GM19452 (cell line): ENCODE measurements around the gene NKD1.

Experiments used
- ATAC-seq: cut with Tn5 transposase; IDR thresholded peaks from one replicate; pipeline ENCODE4 v1.9.1; 2021; ENCODE audit not compliant: unreplicated experiment

The NKD1 gene

DNA sequence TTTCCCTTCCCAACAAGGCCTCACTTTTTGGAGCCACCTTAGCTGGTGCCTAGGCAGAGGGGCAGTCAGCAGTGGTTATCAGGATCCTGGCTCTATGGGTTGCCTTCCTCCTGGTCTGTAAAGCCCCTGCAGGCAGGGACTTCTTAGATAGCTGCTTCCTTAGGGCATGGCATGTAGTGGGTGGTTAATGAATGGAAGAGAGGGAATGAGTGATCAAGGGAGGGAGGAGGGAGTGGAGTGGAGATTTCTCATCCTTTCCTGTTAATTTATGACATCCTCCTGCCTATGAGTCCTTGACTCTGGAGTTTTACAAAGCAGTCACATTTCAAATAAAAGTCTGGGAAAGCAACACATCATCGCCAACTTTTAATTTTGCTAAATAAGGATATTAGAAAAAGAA lies 92.2 kb downstream of the NKD1 start:
- no peak for ATAC-seq

GRCh38 chr16:50640919-50641817 lies 93.0 kb downstream of the NKD1 start:
- no peak for ATAC-seq

DNA sequence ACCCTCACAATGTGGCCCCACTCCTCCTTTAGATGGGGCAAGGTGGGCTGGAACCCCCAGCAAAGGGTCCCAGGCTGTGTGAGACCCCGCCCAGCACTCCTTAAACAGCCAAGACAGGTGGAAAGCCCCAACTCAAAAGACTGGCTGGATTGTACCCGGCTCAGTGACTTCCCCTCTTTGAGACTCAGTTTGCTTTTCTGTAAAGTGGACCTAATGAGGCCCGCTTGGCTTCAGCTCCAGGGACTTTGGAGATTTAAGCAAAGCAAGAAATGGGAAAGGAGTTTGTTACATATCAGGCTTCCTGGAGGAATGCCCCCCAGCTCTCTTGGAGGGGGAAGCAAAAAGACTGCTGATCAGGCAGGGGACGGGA lies 93.6 kb downstream of the NKD1 start:
- ATAC-seq, result no peak

GRCh38 chr16:50642349-50642748 lies 94.2 kb downstream of the NKD1 start:
- ATAC-seq, result no peak

GRCh38 chr16:50643192-50643591 lies 95.0 kb downstream of the NKD1 start:
- ATAC-seq, result no peak

DNA sequence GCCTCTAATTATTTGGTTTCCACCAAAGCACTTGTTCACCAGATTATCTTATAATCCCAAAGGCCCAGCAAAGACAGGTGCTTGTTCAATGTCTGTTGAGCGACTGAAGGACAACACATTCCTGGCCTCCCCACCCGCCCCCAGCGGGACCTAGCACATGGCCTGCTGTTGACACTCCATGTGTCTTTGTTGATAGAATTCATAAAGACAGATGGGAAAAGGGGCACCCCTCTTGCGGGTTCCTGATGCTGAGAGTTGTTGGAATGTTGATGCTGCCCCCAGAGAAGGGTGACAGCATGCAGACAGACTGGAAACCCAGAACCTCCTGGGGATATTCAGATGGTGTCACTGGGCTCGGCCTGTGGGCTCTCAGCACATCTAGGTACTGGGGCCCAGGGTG lies 96.0 kb downstream of the NKD1 start:
- ATAC-seq, result no peak

DNA sequence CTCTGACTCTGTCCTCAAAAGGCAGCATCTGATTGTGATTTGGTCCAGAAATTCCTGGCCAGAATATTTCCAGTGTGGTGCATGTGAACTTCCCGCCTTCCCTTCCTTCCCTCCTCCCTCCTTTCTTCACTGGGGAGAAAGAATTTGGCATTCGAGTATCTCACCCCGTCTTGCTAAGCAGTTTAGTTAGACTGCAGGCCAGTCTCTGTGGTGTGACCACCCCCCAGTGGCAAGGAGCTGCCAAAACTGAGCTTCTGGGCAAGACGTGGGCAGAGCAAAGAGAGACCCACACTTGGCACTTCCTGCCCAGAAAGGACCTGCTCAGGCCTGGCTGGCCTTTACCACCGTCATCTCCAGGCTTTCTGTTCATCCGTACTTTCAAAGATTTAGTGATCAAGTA lies 96.5 kb downstream of the NKD1 start:
- ATAC-seq, result no peak

- ATAC-seq, result no peak
These were observed 97.5 kb downstream of the NKD1 start for GRCh38 chr16:50645563-50646220.

- no peak for ATAC-seq
These were observed 98.1 kb downstream of the NKD1 start for GRCh38 chr16:50646345-50646744.

GRCh38 chr16:50651835-50652438 lies 103.7 kb downstream of the NKD1 start:
- no peak for ATAC-seq

- no peak for ATAC-seq
These were observed 104.7 kb downstream of the NKD1 start for GRCh38 chr16:50652836-50653425.

- ATAC-seq, result no peak
These were observed 105.7 kb downstream of the NKD1 start for GRCh38 chr16:50653633-50654519.

GRCh38 chr16:50655558-50656055 lies 107.4 kb downstream of the NKD1 start:
- no peak for ATAC-seq

- ATAC-seq, result no peak
These were observed 109.0 kb downstream of the NKD1 start for GRCh38 chr16:50657241-50657640.

- ATAC-seq, result no peak
These were observed 111.6 kb downstream of the NKD1 start for GRCh38 chr16:50659806-50660205.

DNA sequence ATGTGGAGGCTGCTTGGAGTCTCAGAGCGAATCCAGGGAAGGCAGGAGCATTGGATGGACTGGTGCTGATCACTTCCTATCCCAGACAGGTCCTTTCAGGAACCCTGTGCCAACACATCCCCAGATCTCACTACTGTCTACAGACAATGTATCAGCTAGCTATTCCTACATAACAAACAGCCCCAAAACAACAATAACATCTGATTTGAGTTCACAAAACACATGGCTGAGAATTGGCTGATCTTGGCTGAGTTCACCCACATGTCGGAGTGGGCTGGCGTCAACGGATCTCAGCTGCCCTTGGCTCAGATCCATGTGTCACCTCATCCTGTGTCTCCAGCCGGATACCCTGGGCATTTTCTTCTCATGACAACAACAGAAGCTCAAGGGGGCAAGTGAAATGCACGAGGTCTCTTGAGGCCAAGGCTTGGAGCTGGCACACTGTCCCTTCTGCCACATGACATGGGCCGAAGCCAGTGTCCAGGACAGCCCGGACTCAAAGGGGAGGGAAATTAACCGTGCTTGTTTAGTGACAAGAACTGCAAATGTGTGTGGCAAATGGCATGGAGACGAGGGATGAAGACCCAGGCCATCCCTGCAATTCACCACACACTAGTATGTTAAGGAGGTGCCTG lies 114.2 kb downstream of the NKD1 start:
- ATAC-seq, result no peak

- ATAC-seq, result no peak
These were observed 116.1 kb downstream of the NKD1 start for GRCh38 chr16:50664270-50664669.

GRCh38 chr16:50665128-50665878 lies 117.1 kb downstream of the NKD1 start:
- ATAC-seq, result no peak
